GM23338 (cell line): Measurements from ENCODE around the gene CARTPT. TPM values are rescaled to one million over a fixed set of nuclear protein-coding genes. Genes with fewer than 3 reads are reported as not detected.

Experiments
- ATAC-seq: fragments of 200-7000 bp; cut with Tn5 transposase; 3 replicates; pipeline ENCODE4 v1.9.1; 2020
- DNase-seq: peaks from one replicate; pipeline ENCODE4 v3.0.0-alpha.2; 2015; ENCODE audit warnings: low spot score
- H2AFZ ChIP-seq: fragments of 200-600 bp; sonication (generic); 2 replicates; pipeline ENCODE4 v1.8.0; 2016; ENCODE audit warnings: antibody characterized with exemption, mild to moderate bottlenecking, moderate library complexity
- H3F3A ChIP-seq: fragments of 200-600 bp; sonication (generic); replicated peaks from 2 replicates; pipeline ENCODE4 v1.8.0; 2017; ENCODE audit warnings: antibody characterized with exemption, mixed run types, low read depth
- H3K27ac ChIP-seq: fragments of 200-600 bp; sonication (generic); 2 replicates; pipeline ENCODE4 v1.6.1; 2016; ENCODE audit warnings: low read depth
- H3K27me3 ChIP-seq: fragments of 200-600 bp; sonication (generic); 2 replicates; pipeline ENCODE4 v1.8.0; 2016; ENCODE audit warnings: mild to moderate bottlenecking, mixed run types, moderate library complexity; ENCODE audit not compliant: insufficient read depth
- H3K36me3 ChIP-seq: fragments of 200-600 bp; sonication (generic); 2 replicates; pipeline ENCODE4 v1.8.0; 2016; ENCODE audit warnings: mild to moderate bottlenecking; ENCODE audit not compliant: insufficient read depth
- H3K4me1 ChIP-seq: fragments of 200-600 bp; sonication (generic); 2 replicates; pipeline ENCODE4 v1.8.0; 2016; ENCODE audit warnings: mild to moderate bottlenecking, moderate library complexity; ENCODE audit not compliant: insufficient read depth
- H3K4me2 ChIP-seq: fragments of 200-600 bp; sonication (generic); 2 replicates; pipeline ENCODE4 v1.7.1; 2017; ENCODE audit warnings: mixed run types
- H3K4me3 ChIP-seq: fragments of 200-600 bp; sonication (generic); 2 replicates; pipeline ENCODE4 v1.6.1; 2016; ENCODE audit warnings: mixed run types
- H3K79me2 ChIP-seq: fragments of 200-600 bp; sonication (generic); replicated peaks from 2 replicates; pipeline ENCODE4 v1.8.0; 2017; ENCODE audit warnings: mild to moderate bottlenecking; ENCODE audit not compliant: insufficient read depth
- H3K9me2 ChIP-seq: fragments of 200-600 bp; sonication (generic); 2 replicates; pipeline ENCODE4 v1.8.0; 2017; ENCODE audit not compliant: insufficient read depth
- H4K20me1 ChIP-seq: fragments of 200-600 bp; sonication (generic); replicated peaks from 2 replicates; pipeline ENCODE4 v1.8.0; 2017; ENCODE audit warnings: mild to moderate bottlenecking; ENCODE audit not compliant: insufficient read depth
- H3K27ac Mint-ChIP-seq: 2 replicates; pipeline ENCODE4 v1.8.0; 2020; ENCODE audit warnings: inconsistent platforms, mild to moderate bottlenecking, moderate library complexity, mixed read lengths
- H3K27me3 Mint-ChIP-seq: 3 replicates; pipeline ENCODE4 v1.8.0; 2022; ENCODE audit warnings: low read depth, mild to moderate bottlenecking, moderate library complexity, mixed read lengths, inconsistent platforms; ENCODE audit not compliant: insufficient read depth, poor library complexity
- H3K36me3 Mint-ChIP-seq: 3 replicates; pipeline ENCODE4 v1.8.0; 2021; ENCODE audit warnings: low read depth, mild to moderate bottlenecking, inconsistent platforms, moderate library complexity, mixed read lengths
- H3K4me1 Mint-ChIP-seq: 3 replicates; pipeline ENCODE4 v1.8.0; 2020; ENCODE audit warnings: mild to moderate bottlenecking, inconsistent platforms, mixed read lengths
- H3K4me3 Mint-ChIP-seq: 3 replicates; pipeline ENCODE4 v1.8.0; 2021; ENCODE audit warnings: moderate library complexity, mild to moderate bottlenecking, inconsistent platforms, mixed read lengths
- H3K9me3 Mint-ChIP-seq: 3 replicates; pipeline ENCODE4 v1.8.0; 2020; ENCODE audit warnings: moderate library complexity, mild to moderate bottlenecking, inconsistent platforms, mixed read lengths
- CREB1 ChIP-seq: fragments of 250-450 bp; sonication (Bioruptor Pico); IDR thresholded peaks from 2 replicates; pipeline ENCODE4 v1.5.0; 2020; ENCODE audit warnings: low read depth, mild to moderate bottlenecking, moderate library complexity
- CTCF ChIP-seq, 2 experiments: fragments of 200-600 bp in 1 of 2; sonication (generic) in 1 of 2; conservative IDR thresholded peaks; 2 replicates each; pipeline versions ENCODE4 v1.5.1 to v1.6.1; 2016 to 2017; ENCODE audit warnings: antibody characterized with exemption in 2 of 2, low read depth in 2 of 2, mild to moderate bottlenecking in 2 of 2, moderate library complexity in 1 of 2
- ETS1 ChIP-seq: IDR thresholded peaks from 2 replicates; pipeline ENCODE4 v1.6.1; 2016; ENCODE audit warnings: antibody characterized with exemption
- EZH2 ChIP-seq: fragments of 200-600 bp; sonication (generic); IDR thresholded peaks from one replicate; pipeline ENCODE4 v1.8.0; 2017; ENCODE audit warnings: antibody characterized with exemption, mild to moderate bottlenecking, low read depth; ENCODE audit not compliant: unreplicated experiment
- EZH2phosphoT487 ChIP-seq: fragments of 200-600 bp; sonication (generic); IDR thresholded peaks from one replicate; pipeline ENCODE4 v1.8.1; 2018; ENCODE audit warnings: antibody characterized with exemption; ENCODE audit not compliant: unreplicated experiment
- JUNB ChIP-seq: IDR thresholded peaks from one replicate; pipeline ENCODE4 v1.6.1; 2016; ENCODE audit warnings: antibody characterized with exemption; ENCODE audit not compliant: unreplicated experiment
- NANOG ChIP-seq: IDR thresholded peaks from 2 replicates; pipeline ENCODE4 v1.6.1; 2016; ENCODE audit warnings: antibody characterized with exemption, borderline replicate concordance
- POLR2AphosphoS5 ChIP-seq: IDR thresholded peaks from 2 replicates; pipeline ENCODE4 v1.6.1; 2016; ENCODE audit warnings: antibody characterized with exemption, low read depth
- REST ChIP-seq: IDR thresholded peaks from one replicate; pipeline ENCODE4 v1.6.1; 2018; ENCODE audit warnings: antibody characterized with exemption; ENCODE audit not compliant: unreplicated experiment
- STAT1 ChIP-seq: IDR thresholded peaks from one replicate; pipeline ENCODE4 v1.6.1; 2016; ENCODE audit warnings: antibody characterized with exemption; ENCODE audit not compliant: unreplicated experiment
- ZNF114 ChIP-seq: fragments of 250-450 bp; sonication (Bioruptor Pico); IDR thresholded peaks from 2 replicates; pipeline ENCODE4 v1.5.0; 2020; ENCODE audit warnings: mild to moderate bottlenecking, moderate library complexity
- polyA plus RNA-seq: library from polyadenylated mRNA; unstranded; fragments of >200 nt; fragmentation: Nextera tagmentation; extraction: Ambion mirVana; gene quantifications from 2 replicates; pipeline ENCODE4 v1.2.1, GENCODE V29; 2016
- total RNA-seq: library from RNA; depleted of rRNA; stranded (reverse); fragments of >200 nt; shearing (Covaris generic); gene quantifications from 2 replicates; pipeline ENCODE4 v1.2.3, GENCODE V29; 2014

The CARTPT gene
- total and polyA plus RNA-seq, 2 experiments from 2014 or later, result not detected

GRCh38 chr5:71737931-71738539 lies 19.0 kb downstream of the CARTPT start:
- Histone ChIP-seq H3K27ac (no peak overlapping the region), H3K4me3 (no peak overlapping the region), H3K27me3 (no peaks in the 10 kb centered on the region), H3K79me2 (no peaks in the 10 kb centered on the region), H4K20me1 (no peaks in the 10 kb centered on the region), H3F3A (no peaks in the 10 kb centered on the region), H3K9me2 (no peaks in the 10 kb centered on the region), H2AFZ (no peak overlapping the region), H3K4me1 (no peaks in the 10 kb centered on the region), H3K4me2 (no peak overlapping the region), H3K36me3 (no peaks in the 10 kb centered on the region)
- Mint-ChIP-seq H3K36me3 (no peaks in the 10 kb centered on the region), H3K27me3 (no peaks in the 10 kb centered on the region), H3K9me3 (no peaks in the 10 kb centered on the region), H3K4me1 (no peaks in the 10 kb centered on the region), H3K27ac (no peak overlapping the region), H3K4me3 (no peak overlapping the region)
- no peak for TF ChIP-seq ETS1
- TF ChIP-seq CREB1, result no peak
- TF ChIP-seq CTCF (conservative IDR thresholded peaks at IDR 0.05; ENCODE audit: low read depth in 2 of 2), result no peak
- no peak for TF ChIP-seq ZNF114 (CRISPR knock-in tag)
- TF ChIP-seq EZH2phosphoT487, result no peak
- TF ChIP-seq EZH2, result no peak
- TF ChIP-seq POLR2AphosphoS5, result no peak
- no peak for TF ChIP-seq JUNB
- TF ChIP-seq NANOG, result no peak
- TF ChIP-seq STAT1, result no peak
- DNase-seq (no peak), ATAC-seq (no peak)

- TF ChIP-seq CREB1 (no peak), POLR2AphosphoS5 (no peak), NANOG (no peak), CTCF (conservative IDR thresholded peaks at IDR 0.05; ENCODE audit: low read depth in 2 of 2) (no peak), JUNB (no peak), ETS1 (no peak), STAT1 (no peak), REST (no peak), ZNF114 (CRISPR knock-in tag) (no peak)
- no peak overlapping the region for H3K4me3 ChIP-seq
- ATAC-seq (no peak), DNase-seq (no peak)
- no peaks in the 10 kb centered on the region for H3K27me3 ChIP-seq
- no peaks in the 10 kb centered on the region for H4K20me1 ChIP-seq
- Mint-ChIP-seq H3K4me3 (no peak overlapping the region), H3K27me3 (no peaks in the 10 kb centered on the region), H3K27ac (no peak overlapping the region), H3K4me1 (peaks cover 5% of the 10 kb centered on the region), H3K9me3 (no peaks in the 10 kb centered on the region), H3K36me3 (no peaks in the 10 kb centered on the region)
- H3F3A ChIP-seq, result no peaks in the 10 kb centered on the region
- 0 out of 2 replicates have a peak, but pooled peaks cover 2% of the 10 kb centered on the region for H3K4me1 ChIP-seq
- H3K36me3 ChIP-seq, result no peaks in the 10 kb centered on the region
- H2AFZ ChIP-seq, result no peak overlapping the region
- no peak overlapping the region for H3K4me2 ChIP-seq
- no peaks in the 10 kb centered on the region for H3K9me2 ChIP-seq
- H3K79me2 ChIP-seq, result no peaks in the 10 kb centered on the region
- H3K27ac ChIP-seq, result no peak overlapping the region
These were observed 19.7 kb downstream of the CARTPT start for GRCh38 chr5:71738662-71739361.
